Measurements from ENCODE around the gene RBP5.

GRCh38 chr12:7155471-7156034 lies 26.9 kb upstream of the RBP5 start:
- TF ChIP-seq CTCF (conservative IDR thresholded peaks at IDR 0.05 in 1 of 2, IDR thresholded peaks at IDR 0.05 in 1 of 2; ENCODE audit: low read depth in 1 of 2, low read length in 2 of 2) (no peak), EZH2 (IDR thresholded peaks at IDR 0.05; ENCODE audit: low read length, missing control alignments) (no peak)

Measured in fibroblast of lung (primary cell).